Mesendoderm (in vitro differentiated cells): ENCODE data around the gene OR10A3. TPM values are rescaled to one million over a fixed set of nuclear protein-coding genes. Genes with fewer than 3 reads are reported as not detected.
"Not testable (repeated sequence)": the region's sequence is repeated elsewhere in the genome, so short reads cannot be mapped to it uniquely, and the experiment has no call there.

Experiments
- DNase-seq: peaks from one replicate; pipeline ENCODE4 v3.0.0; 2013
- H2AK5ac ChIP-seq: 2 replicates; pipeline ENCODE4 v1.6.1; 2013; ENCODE audit warnings: low read length, inconsistent platforms
- H2BK120ac ChIP-seq: 2 replicates; pipeline ENCODE4 v1.6.1; 2013; ENCODE audit warnings: low read depth, mild to moderate bottlenecking, low read length, moderate library complexity, mixed read lengths
- H2BK15ac ChIP-seq: replicated peaks from 2 replicates; pipeline ENCODE4 v1.6.1; 2013; ENCODE audit warnings: low read depth, mild to moderate bottlenecking, moderate library complexity
- H2BK5ac ChIP-seq: 2 replicates; pipeline ENCODE4 v1.6.1; 2013; ENCODE audit warnings: low read length, inconsistent platforms
- H3K18ac ChIP-seq: 2 replicates; pipeline ENCODE4 v1.6.1; 2013; ENCODE audit warnings: mild to moderate bottlenecking, low read length, mixed read lengths
- H3K23ac ChIP-seq: one replicate; pipeline ENCODE4 v1.6.1; 2013; ENCODE audit warnings: low read length
- H3K27ac ChIP-seq: 2 replicates; pipeline ENCODE4 v1.5.1; 2013; ENCODE audit warnings: low read depth, mild to moderate bottlenecking, inconsistent platforms, low read length, moderate library complexity
- H3K27me3 ChIP-seq: 2 replicates; pipeline ENCODE4 v1.6.1; 2013; ENCODE audit warnings: low read length, control low read depth, mild to moderate bottlenecking, inconsistent platforms; ENCODE audit not compliant: insufficient read depth, poor library complexity
- H3K36me3 ChIP-seq: 2 replicates; pipeline ENCODE4 v1.6.1; 2013; ENCODE audit warnings: low read length, inconsistent platforms; ENCODE audit not compliant: control insufficient read depth, insufficient read depth
- H3K4ac ChIP-seq: one replicate; pipeline ENCODE4 v1.6.1; 2013; ENCODE audit warnings: low read depth, mild to moderate bottlenecking, low read length, moderate library complexity
- H3K4me1 ChIP-seq: 2 replicates; pipeline ENCODE4 v1.6.1; 2013; ENCODE audit warnings: low read depth, low read length, inconsistent platforms; ENCODE audit not compliant: control insufficient read depth
- H3K4me2 ChIP-seq: 2 replicates; pipeline ENCODE4 v1.6.1; 2013; ENCODE audit warnings: low read length
- H3K4me3 ChIP-seq: 2 replicates; pipeline ENCODE4 v1.5.1; 2013; ENCODE audit warnings: mild to moderate bottlenecking, low read length
- H3K56ac ChIP-seq: one replicate; pipeline ENCODE4 v1.6.1; 2013; ENCODE audit warnings: low read length
- H3K79me1 ChIP-seq: 2 replicates; pipeline ENCODE4 v1.6.1; 2013; ENCODE audit warnings: low read length, inconsistent platforms
- H3K79me2 ChIP-seq: 2 replicates; pipeline ENCODE4 v1.6.1; 2013; ENCODE audit warnings: mild to moderate bottlenecking, low read length; ENCODE audit not compliant: control insufficient read depth, insufficient read depth
- H3K9ac ChIP-seq: 2 replicates; pipeline ENCODE4 v1.6.1; 2013; ENCODE audit warnings: low read length, inconsistent platforms
- H4K5ac ChIP-seq: one replicate; pipeline ENCODE4 v1.6.1; 2013; ENCODE audit warnings: low read length
- H4K8ac ChIP-seq: one replicate; pipeline ENCODE4 v1.6.1; 2013; ENCODE audit warnings: low read depth, mild to moderate bottlenecking, control low read depth, low read length, moderate library complexity
- WGBS: extraction: QIAGEN DNeasy Blood & Tissue Kit; methylation state at CpG from one replicate; pipeline ENCODE4 v1.1.7; 2013; ENCODE audit warnings: low lambda C conversion rate, missing lambda C conversion rate; ENCODE audit not compliant: insufficient coverage; ENCODE audit errors: extremely low coverage; 5-methylcytosine and 5-hydroxymethylcytosine counted together
- polyA plus RNA-seq, 2 experiments: library from polyadenylated mRNA; stranded (reverse); fragments of 200-250 nt; gene quantifications; one replicate each; pipeline ENCODE4 v1.2.3, GENCODE V29; 2013

Gene OR10A3, protein sequence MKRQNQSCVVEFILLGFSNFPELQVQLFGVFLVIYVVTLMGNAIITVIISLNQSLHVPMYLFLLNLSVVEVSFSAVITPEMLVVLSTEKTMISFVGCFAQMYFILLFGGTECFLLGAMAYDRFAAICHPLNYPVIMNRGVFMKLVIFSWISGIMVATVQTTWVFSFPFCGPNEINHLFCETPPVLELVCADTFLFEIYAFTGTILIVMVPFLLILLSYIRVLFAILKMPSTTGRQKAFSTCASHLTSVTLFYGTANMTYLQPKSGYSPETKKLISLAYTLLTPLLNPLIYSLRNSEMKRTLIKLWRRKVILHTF
- not detected for polyA plus RNA-seq (2013, experiment 1 of 2)
- polyA plus RNA-seq (2013, experiment 2 of 2), result not detected

DNA sequence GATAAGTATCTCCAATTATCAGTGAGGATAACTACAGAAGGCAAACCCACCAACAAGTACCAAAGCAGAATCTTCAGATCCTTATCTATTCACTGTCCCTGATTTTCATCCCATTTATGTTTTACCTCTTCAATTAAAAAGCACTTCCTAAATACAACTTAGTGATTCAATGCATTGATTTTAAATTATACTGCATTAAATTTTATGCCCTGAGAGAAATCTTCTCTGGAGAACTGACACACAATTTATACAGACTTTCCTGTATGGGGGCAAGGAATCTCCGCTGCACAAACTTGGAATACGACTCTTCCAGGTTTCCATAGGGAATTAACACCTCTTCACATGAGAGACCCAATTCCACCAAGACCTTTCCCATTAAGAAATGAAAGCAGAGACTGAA, at the start of gene OR10A3:
OR10A3 (minus strand) TSS at position 101 of the 400 bp plus-strand sequence. CDS start 2,188 bp downstream, outside the sequence.
- no peak within 1 kb of the TSS for H4K8ac ChIP-seq
- H4K5ac ChIP-seq, result no peak within 1 kb of the TSS
- no peaks in the 10 kb centered on the region for H3K27me3 ChIP-seq
- no peak within 1 kb of the TSS for H3K9ac ChIP-seq
- no peak within 1 kb of the TSS for H2AK5ac ChIP-seq
- no peak within 1 kb of the TSS for H2BK120ac ChIP-seq
- H3K23ac ChIP-seq, result no peak within 1 kb of the TSS
- no peak within 1 kb of the TSS for H3K4me3 ChIP-seq
- no peaks in the 10 kb centered on the region for H3K79me2 ChIP-seq
- no peak for DNase-seq
- no peak within 1 kb of the TSS for H3K4me2 ChIP-seq
- H3K79me1 ChIP-seq, result no peaks in the 10 kb centered on the region
- no peak within 1 kb of the TSS for H3K27ac ChIP-seq
- no peaks in the 10 kb centered on the region for H3K36me3 ChIP-seq
- H3K18ac ChIP-seq, result no peak within 1 kb of the TSS
- WGBS, result no CpG with 5 or more reads among the region's 2 CpGs
- no peaks in the 10 kb centered on the region for H3K4me1 ChIP-seq
- H3K56ac ChIP-seq, result no peak within 1 kb of the TSS
- no peak within 1 kb of the TSS for H3K4ac ChIP-seq
- H2BK15ac ChIP-seq, result no peak within 1 kb of the TSS
- no peak within 1 kb of the TSS for H2BK5ac ChIP-seq

DNA sequence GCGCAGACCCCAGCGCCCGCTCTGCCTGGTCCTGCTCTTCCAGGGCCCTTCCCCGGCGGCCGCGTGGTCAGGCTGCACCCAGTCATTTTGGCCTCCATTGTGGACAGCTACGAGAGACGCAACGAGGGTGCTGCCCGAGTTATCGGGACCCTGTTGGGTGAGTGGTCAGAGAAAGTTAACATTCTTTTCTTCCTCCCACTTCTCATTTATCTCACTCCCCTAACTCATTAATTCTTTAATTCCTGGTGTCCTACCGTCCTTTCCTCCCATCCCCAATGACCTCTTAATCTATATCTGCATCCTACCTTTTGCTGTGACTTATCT, 46.0 kb upstream of the OR10A3 start:
- H3K56ac ChIP-seq, result peak overlapping the region; percentile 73
- not testable (repeated sequence) for H3K27me3 ChIP-seq, H3K18ac ChIP-seq, H3K4me1 ChIP-seq, H3K27ac ChIP-seq, H2AK5ac ChIP-seq, H2BK5ac ChIP-seq, H2BK15ac ChIP-seq, H2BK120ac ChIP-seq, H3K4ac ChIP-seq, H4K5ac ChIP-seq, H3K36me3 ChIP-seq, DNase-seq, H3K23ac ChIP-seq, H4K8ac ChIP-seq
- peak overlapping the region; percentile 78 for H3K4me2 ChIP-seq
- WGBS, result 100% methylated on average over 1 of the region's 13 CpGs
- H3K79me1 ChIP-seq, result peaks cover 16% of the 10 kb centered on the region
- H3K79me2 ChIP-seq, result peaks cover 28% of the 10 kb centered on the region
- peak overlapping the region; percentile 75 for H3K9ac ChIP-seq
- peak overlapping the region; percentile 48 for H3K4me3 ChIP-seq

DNA sequence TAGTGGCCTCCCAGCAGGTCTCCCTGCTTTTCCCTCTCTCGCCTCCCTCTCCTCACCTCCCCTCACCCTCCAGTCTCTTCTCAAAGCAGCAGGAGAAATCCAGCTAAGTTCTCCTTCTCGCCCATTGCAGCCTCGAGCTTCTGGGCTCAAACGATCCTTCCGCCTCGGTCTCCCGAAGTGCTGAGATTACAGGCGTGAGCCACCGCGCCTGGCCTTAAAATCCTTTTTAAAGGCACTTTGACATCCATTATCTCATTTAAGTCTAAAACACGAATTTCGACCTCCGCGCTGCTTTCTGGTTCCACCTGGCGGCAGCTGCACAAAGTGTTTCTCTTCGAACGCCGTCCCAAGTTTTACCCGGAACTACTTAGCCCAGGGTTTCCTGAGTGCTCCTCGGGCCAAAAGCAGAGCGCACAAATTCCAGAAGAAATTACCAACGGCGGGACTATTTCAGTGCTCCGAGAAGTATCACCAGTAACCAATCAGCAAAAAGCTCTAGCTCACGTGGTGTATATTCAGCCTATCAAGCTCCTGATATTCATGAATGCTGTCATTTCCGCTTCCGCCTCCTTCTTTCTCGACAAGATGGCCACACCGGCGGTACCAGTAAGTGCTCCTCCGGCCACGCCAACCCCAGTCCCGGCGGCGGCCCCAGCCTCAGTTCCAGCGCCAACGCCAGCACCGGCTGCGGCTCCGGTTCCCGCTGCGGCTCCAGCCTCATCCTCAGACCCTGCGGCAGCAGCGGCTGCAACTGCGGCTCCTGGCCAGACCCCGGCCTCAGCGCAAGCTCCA, 45.5 kb upstream of the OR10A3 start, which contains the start of gene EIF3F:
EIF3F (plus strand) TSS at position 570 of the 792 bp plus-strand sequence; CDS start at position 586, 16 bp downstream.
- H2BK120ac ChIP-seq, result no peak within 1 kb of the TSS
- no peak within 1 kb of the TSS for H2BK15ac ChIP-seq
- no peak within 1 kb of the TSS for H2AK5ac ChIP-seq
- peak within 1 kb of the TSS; percentile 91 for H3K27ac ChIP-seq
- peak within 1 kb of the TSS; percentile 47 for H4K5ac ChIP-seq
- peaks cover 5% of the 10 kb centered on the region for H3K36me3 ChIP-seq
- H3K4me2 ChIP-seq, result peak within 1 kb of the TSS; percentile 78
- peak within 1 kb of the TSS; percentile 95 for H3K4ac ChIP-seq
- H3K23ac ChIP-seq, result peak within 1 kb of the TSS; percentile 59
- H2BK5ac ChIP-seq, result peak within 1 kb of the TSS; percentile 90
- no peaks in the 10 kb centered on the region for H3K27me3 ChIP-seq
- H3K79me1 ChIP-seq, result peaks cover 16% of the 10 kb centered on the region
- H3K18ac ChIP-seq, result peak within 1 kb of the TSS; percentile 96
- no CpG with 5 or more reads among the region's 47 CpGs for WGBS
- H3K79me2 ChIP-seq, result peaks cover 28% of the 10 kb centered on the region
- peak; percentile 100 for DNase-seq
- H3K56ac ChIP-seq, result peak within 1 kb of the TSS; percentile 94
- H4K8ac ChIP-seq, result no peak within 1 kb of the TSS
- peak within 1 kb of the TSS; percentile 48 for H3K4me3 ChIP-seq
- peak within 1 kb of the TSS; percentile 75 for H3K9ac ChIP-seq
- H3K4me1 ChIP-seq, result peaks cover 8% of the 10 kb centered on the region

DNA sequence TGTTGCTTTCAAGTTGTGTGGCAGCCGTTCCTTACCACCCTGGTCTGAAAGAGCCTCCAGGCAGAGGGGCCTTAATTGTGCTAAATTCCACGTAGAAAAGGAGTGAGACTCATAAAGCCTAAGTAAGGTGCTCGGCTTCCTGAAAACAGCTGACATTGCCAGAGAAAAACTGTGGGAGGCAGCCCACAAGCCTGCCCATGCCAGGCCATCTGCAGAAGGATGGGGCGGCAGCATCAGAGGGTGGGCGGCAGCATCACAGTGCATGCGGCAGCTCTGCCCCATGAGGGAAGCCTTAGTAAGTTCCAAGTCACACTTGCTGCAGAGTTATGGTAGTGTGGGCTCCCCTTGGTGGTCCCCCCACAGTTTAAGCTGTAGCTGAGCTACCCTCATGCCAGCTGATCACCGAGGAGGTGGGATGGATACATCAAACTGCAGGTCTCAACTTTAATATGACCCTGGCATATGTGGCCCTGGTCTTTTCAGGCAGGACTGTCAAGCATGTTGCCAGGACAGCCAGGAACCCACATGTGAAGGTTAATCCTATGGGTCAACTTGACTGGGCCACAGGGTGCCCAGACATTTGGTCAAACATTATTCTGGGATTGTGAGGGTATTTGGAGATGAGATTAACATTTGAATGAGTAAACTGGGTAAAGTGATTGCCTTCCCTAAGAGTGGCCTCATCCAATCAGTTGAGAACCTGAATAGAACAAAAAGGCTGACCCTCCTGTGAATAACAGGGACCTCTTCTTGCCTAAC, 42.5 kb upstream of the OR10A3 start:
- no CpG with 5 or more reads among the region's 7 CpGs for WGBS
- DNase-seq, result no peak
- Histone ChIP-seq H3K56ac (no peak overlapping the region), H3K9ac (no peak overlapping the region), H4K5ac (no peak overlapping the region), H3K79me1 (peaks cover 10% of the 10 kb centered on the region), H3K4ac (no peak overlapping the region), H3K36me3 (peaks cover 2% of the 10 kb centered on the region), H3K4me2 (no peak overlapping the region), H3K4me3 (no peak overlapping the region), H3K27me3 (no peaks in the 10 kb centered on the region), H2BK120ac (no peak overlapping the region), H4K8ac (no peak overlapping the region), H3K79me2 (peaks cover 16% of the 10 kb centered on the region), H2BK5ac (no peak overlapping the region), H3K4me1 (peaks cover 8% of the 10 kb centered on the region), H2BK15ac (no peak overlapping the region), H3K27ac (no peak overlapping the region), H2AK5ac (no peak overlapping the region), H3K23ac (no peak overlapping the region), H3K18ac (no peak overlapping the region)

DNA sequence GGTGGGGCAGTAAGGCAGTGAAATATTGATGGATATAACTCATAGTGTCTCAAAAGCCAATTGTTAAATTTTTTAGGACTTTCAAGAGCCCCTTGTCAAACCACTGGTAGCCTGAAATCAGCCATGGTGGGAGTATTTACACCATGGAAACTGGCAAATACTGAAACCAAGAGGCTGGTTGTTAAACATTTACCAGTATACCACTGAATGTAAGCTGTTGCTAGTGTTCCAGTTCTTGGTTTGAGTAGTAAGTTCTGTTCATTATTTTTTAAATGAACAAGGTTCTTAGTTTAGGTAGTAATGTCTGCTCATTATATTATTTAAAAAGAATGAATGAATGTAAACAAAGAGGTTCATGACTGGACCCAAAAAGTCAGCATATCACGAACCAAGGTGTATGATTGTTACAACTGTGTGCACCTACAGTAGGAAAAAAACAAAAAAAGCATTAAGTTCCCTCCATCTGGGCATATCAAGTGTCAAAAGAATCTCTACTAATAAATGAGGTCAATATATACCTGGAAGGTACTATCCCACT, 41.1 kb upstream of the OR10A3 start:
- no peak overlapping the region for H3K23ac ChIP-seq
- no peak overlapping the region for H2BK15ac ChIP-seq
- no peak overlapping the region for H4K5ac ChIP-seq
- H2BK120ac ChIP-seq, result no peak overlapping the region
- H4K8ac ChIP-seq, result no peak overlapping the region
- H2BK5ac ChIP-seq, result no peak overlapping the region
- no peak overlapping the region for H2AK5ac ChIP-seq
- H3K27ac ChIP-seq, result no peak overlapping the region
- no CpG with 5 or more reads among the region's 1 CpG for WGBS
- no peaks in the 10 kb centered on the region for H3K79me1 ChIP-seq
- H3K79me2 ChIP-seq, result peaks cover 2% of the 10 kb centered on the region
- no peak overlapping the region for H3K18ac ChIP-seq
- no peak overlapping the region for H3K56ac ChIP-seq
- DNase-seq, result no peak
- no peak overlapping the region for H3K4me2 ChIP-seq
- H3K4ac ChIP-seq, result no peak overlapping the region
- H3K4me1 ChIP-seq, result peaks cover 3% of the 10 kb centered on the region
- no peaks in the 10 kb centered on the region for H3K36me3 ChIP-seq
- H3K4me3 ChIP-seq, result no peak overlapping the region
- no peaks in the 10 kb centered on the region for H3K27me3 ChIP-seq
- H3K9ac ChIP-seq, result no peak overlapping the region
